GM08714 (cell line): ENCODE data around the gene MS4A6A.
"Not testable (repeated sequence)": the region's sequence is repeated elsewhere in the genome, so short reads cannot be mapped to it uniquely, and the experiment has no call there.

Source experiments
- H3K4me3 ChIP-seq: fragments of 200-500 bp; sonication (Bioruptor generic); 2 replicates; pipeline ENCODE4 v1.5.1; 2014; ENCODE audit warnings: mild to moderate bottlenecking, low read length, inconsistent platforms
- ZNF274 ChIP-seq: IDR thresholded peaks from 2 replicates; pipeline ENCODE4 v1.6.1; 2012; ENCODE audit warnings: mild to moderate bottlenecking, low read depth, low read length

MS4A6A gene

GRCh38 chr11:60182541-60183330, at the start of gene MS4A6A:
Gene MS4A6A (minus strand): TSS chr11:60183083. CDS start chr11:60181727, 1,356 bp downstream.
- no peak within 1 kb of the TSS for H3K4me3 ChIP-seq
- TF ChIP-seq ZNF274 = no peak

- no peak overlapping the region for H3K4me3 ChIP-seq
- no peak for TF ChIP-seq ZNF274
Measured at GRCh38 chr11:60230681-60231080, 47.8 kb upstream of the MS4A6A start.

- H3K4me3 ChIP-seq = no peak overlapping the region
- TF ChIP-seq ZNF274 = no peak
Measured at GRCh38 chr11:60222141-60222540, 39.3 kb upstream of the MS4A6A start.

GRCh38 chr11:60221692-60222091, 38.8 kb upstream of the MS4A6A start:
- no peak for TF ChIP-seq ZNF274
- H3K4me3 ChIP-seq = no peak overlapping the region

- no peak for TF ChIP-seq ZNF274
- H3K4me3 ChIP-seq = no peak overlapping the region
Measured at GRCh38 chr11:60221181-60221580, 38.3 kb upstream of the MS4A6A start.

- H3K4me3 ChIP-seq = no peak overlapping the region
- TF ChIP-seq ZNF274 = no peak
Measured at GRCh38 chr11:60214386-60214785, 31.5 kb upstream of the MS4A6A start.

- H3K4me3 ChIP-seq = no peak overlapping the region
- TF ChIP-seq ZNF274 = no peak
Measured at GRCh38 chr11:60211206-60211605, 28.3 kb upstream of the MS4A6A start.

- TF ChIP-seq ZNF274 = no peak
Measured at GRCh38 chr11:60209977-60210376, 27.1 kb upstream of the MS4A6A start.

GRCh38 chr11:60208951-60209350, 26.1 kb upstream of the MS4A6A start:
- no peak for TF ChIP-seq ZNF274
- no peak overlapping the region for H3K4me3 ChIP-seq

More at GRCh38 chr11:60209977-60210376, 27.1 kb upstream of the MS4A6A start:
- no peak overlapping the region for H3K4me3 ChIP-seq

GRCh38 chr11:60208146-60208895, 25.4 kb upstream of the MS4A6A start:
- no peak overlapping the region for H3K4me3 ChIP-seq
- TF ChIP-seq ZNF274 = no peak

- TF ChIP-seq ZNF274 = no peak
- H3K4me3 ChIP-seq = no peak overlapping the region
Measured at GRCh38 chr11:60206616-60207015, 23.7 kb upstream of the MS4A6A start.

- no peak for TF ChIP-seq ZNF274
- no peak overlapping the region for H3K4me3 ChIP-seq
Measured at GRCh38 chr11:60204922-60205321, 22.0 kb upstream of the MS4A6A start.

GRCh38 chr11:60201334-60201733, 18.5 kb upstream of the MS4A6A start:
- H3K4me3 ChIP-seq = not testable (repeated sequence)

GRCh38 chr11:60197442-60197841, 14.6 kb upstream of the MS4A6A start:
- TF ChIP-seq ZNF274 = no peak
- no peak overlapping the region for H3K4me3 ChIP-seq

GRCh38 chr11:60195923-60196368, 13.1 kb upstream of the MS4A6A start:
- no peak for TF ChIP-seq ZNF274

GRCh38 chr11:60194511-60194910, 11.6 kb upstream of the MS4A6A start:
- no peak for TF ChIP-seq ZNF274

More at GRCh38 chr11:60195923-60196368, 13.1 kb upstream of the MS4A6A start:
- H3K4me3 ChIP-seq = peak overlapping the region; percentile 34; the same call in 1 of the 2 replicates

More at GRCh38 chr11:60194511-60194910, 11.6 kb upstream of the MS4A6A start:
- H3K4me3 ChIP-seq = no peak overlapping the region
